Stimulated activated CD4-positive, alpha-beta T cell treated with anti-CD3 and anti-CD28 coated beads, TNF-alpha, amount 100 ng/mL, for 48 hours (primary cell): ENCODE results near the gene STK38.

Experiments
- DNase-seq, 3 donors: peaks; one replicate each; pipeline ENCODE4 v3.0.0-alpha.2; 2020; ENCODE audit warnings: low read depth in 3 of 3

STK38 gene

DNA sequence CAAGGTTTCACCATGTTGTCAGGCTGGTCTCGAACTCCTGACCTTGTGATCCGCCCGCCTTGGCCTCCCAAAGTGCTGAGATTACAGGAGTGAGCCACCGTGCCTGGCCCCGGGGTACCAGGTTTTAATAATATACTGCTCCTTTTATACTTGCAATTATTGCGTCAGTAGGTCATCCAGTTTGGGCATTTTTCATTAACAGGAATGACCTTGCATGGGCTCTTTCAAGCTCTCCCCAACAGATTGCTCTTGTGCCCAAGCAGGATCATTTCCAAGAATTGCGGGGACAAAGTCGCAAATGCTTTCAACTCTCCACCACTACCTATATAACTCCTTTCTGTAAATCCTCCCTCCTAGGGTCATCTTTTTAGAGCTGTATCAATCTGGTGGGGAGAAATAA is 23.8 kb downstream of the STK38 start:
- DNase-seq = no peak

DNA sequence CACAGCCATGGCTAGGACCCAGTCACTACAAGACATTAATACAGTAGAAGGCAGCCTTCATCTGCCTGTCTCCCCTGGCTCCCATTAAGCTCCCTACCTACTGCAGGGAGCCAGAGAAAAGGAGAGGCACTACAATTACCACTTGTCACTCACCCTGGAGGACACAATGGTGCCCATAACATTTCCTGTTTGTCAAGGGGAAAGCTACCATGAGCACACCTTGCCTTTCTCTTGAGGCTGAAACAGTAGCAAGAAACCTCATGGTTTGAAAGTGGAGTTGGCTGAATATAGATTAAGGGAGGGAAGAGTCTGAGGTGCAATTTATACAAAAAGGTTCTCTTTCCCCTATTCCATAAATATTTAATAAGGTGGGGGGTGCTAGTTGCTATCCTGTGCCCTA is 27.9 kb downstream of the STK38 start:
- DNase-seq = no peak

DNA sequence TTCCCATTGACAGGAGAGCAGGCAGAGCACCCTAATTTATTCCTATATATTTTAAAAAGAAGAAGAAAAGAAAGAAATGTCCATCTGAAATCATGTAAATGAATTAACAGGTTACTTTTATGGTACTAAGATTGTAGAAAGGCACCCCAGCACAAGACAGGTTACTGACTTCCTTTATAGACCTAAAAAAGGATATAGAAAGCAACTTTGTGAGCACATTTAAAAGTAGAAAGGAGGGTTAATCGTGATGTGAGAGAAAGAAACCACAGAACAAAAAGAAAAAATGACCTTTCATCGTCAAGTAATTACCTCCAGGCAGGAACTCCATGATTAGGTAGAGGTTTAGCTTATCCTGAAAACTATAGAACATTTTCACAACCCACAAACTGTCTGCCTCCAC is 29.9 kb downstream of the STK38 start:
- DNase-seq = no peak

DNA sequence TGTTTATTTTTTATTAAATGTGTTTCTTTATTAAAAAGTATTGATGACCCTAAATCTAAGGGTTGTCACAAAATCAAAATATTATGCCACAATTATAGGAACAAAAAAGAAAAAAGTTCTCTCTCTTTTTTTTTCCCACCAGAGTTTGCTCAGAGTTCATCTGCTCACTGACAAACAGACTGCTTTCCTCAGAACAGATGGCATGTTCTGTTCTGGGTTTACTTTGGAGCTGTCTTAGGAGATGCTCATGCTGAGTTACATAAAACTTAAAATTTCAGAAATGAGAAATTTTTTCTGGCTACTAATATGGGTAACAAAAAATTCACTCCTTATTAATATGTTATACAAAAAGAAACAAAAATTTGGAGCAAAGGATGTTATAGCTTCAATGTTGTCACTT is 30.3 kb downstream of the STK38 start:
- DNase-seq = no peak

DNA sequence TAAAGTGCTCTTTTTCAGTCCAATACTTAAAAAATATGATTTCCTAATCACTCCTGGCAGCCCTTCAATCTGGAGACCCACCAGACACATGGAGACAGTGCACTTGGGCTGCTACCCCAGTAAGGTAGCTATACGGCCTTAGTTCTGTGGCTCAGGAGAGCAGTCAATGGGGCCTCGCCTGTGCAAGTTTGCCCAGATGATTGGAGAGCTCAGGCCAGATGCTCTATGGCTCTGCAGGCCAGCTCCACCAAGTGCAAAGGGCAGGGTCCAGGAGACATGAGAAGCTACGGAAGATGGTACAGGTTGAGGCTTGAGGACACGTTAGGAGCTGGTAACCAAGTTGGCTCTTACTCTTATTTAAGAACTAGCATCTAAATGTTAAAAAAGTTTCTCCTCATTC is 30.7 kb downstream of the STK38 start:
- no peak for DNase-seq

DNA sequence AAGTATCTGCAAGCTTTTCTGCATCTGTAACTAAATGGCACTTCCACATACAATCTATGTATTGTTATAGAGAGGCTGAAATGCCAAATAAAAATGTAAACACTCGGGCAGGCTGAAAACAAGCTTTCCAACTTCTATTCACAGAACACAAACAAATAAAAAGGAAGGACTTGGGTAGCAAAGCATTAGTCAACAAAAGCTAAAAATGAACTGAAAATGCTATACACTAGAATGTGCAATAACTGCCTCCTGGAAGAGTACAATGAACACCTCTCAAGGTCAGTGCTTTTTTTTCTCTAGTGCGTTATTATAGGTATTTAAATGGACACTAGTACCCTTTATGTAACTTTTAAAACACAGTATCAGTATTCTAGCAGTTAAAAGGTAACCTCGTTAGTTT is 31.4 kb downstream of the STK38 start:
- DNase-seq = no peak

DNA sequence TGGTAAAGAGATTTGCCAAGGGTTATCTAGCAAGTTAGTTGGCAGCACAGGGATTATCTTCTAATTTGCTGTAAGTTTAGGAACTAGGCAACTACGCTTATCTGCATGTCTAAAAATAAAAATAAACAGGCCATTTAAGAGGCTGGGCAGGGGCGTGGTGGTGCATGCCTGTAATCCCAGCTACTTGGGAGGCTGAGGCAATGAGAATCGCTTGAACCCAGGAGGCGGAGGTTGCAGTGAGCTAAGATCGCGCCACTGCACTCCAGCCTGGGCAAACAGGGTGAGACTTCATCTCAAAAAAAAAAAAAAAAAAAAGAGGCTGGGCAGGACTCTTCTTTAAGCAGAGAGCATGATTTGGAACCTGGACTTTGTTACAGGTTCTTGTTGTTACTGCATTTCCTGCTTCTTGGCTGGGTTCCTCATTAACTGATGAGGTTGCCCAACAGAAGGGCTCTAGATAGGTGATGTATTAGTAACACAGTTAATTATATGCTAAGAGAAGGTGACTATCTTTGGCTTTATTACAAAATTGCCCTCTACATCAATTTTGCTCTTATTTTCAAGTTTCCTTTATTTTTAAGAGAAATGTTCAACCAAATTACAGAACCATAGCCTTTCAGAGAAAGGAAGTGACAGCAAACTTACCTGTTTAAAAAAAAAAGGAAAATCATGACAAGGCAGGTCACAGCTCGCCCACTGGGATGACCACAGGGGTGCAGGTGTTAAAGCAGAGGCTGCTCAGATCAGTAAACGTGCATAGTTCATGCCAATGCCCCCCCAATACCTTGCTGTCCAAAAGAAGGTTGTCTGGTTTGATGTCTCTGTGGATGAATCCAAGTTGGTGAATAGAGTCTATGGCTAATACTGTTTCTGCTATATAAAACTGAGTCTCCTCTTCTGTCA is 32.5 kb downstream of the STK38 start:
- DNase-seq = no peak

DNA sequence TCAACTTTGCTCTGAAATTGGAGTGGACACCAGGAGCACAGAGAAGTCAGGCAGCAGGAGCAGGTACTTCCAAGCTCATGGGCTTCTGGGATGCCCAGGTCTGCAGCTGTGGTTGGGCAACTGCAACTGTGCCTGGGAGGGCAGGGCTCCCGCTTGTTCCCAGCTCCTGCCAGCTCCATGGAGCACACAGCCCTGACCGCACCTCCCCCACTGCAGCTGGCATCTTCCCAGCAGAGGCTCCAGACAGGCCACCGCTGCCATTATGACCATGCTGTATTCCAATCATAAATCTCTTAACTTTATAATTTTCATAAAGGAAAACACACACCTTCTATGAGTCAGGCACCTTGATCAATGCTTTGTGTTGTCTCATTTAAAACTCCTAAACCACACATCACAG is 36.9 kb downstream of the STK38 start:
- no peak for DNase-seq

DNA sequence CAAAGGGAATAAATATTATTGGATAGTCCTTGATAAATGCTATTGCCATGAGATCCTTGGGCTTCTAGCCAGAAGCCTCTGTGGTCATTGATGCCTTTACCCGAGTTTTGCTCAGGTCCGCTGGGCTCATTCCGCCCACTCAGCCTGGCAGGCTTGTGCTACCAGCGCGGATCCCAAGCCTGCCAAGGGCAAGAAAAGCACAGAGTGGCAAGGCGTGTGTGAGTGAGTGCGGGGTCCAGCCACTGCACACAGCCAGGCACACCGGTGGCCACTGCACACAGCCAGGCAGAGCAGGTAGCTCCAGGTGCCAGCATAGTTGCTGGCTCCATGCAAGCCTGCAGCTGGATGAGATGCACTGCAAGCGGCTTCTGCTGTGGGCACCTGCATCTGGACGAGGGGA is 38.7 kb downstream of the STK38 start:
- DNase-seq = no peak

DNA sequence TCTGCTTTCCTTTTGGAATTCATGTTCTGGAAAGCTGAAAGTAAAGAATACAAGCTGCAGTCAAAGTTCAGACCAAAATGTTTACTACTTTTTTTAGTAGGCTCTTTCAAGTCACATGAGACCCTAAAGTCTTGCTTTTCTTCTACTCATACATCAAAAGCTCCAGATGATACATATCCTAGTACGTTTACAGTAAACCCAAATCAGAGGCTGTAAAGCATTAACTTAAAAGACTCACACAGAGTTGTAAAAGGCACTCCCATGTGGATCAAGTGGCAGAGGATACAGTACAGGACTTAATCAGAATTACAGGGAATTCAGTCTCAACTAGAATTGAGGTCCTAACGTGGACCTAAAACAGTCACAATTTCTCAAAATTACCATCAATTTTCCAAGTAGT is 40.7 kb downstream of the STK38 start:
- DNase-seq = no peak

DNA sequence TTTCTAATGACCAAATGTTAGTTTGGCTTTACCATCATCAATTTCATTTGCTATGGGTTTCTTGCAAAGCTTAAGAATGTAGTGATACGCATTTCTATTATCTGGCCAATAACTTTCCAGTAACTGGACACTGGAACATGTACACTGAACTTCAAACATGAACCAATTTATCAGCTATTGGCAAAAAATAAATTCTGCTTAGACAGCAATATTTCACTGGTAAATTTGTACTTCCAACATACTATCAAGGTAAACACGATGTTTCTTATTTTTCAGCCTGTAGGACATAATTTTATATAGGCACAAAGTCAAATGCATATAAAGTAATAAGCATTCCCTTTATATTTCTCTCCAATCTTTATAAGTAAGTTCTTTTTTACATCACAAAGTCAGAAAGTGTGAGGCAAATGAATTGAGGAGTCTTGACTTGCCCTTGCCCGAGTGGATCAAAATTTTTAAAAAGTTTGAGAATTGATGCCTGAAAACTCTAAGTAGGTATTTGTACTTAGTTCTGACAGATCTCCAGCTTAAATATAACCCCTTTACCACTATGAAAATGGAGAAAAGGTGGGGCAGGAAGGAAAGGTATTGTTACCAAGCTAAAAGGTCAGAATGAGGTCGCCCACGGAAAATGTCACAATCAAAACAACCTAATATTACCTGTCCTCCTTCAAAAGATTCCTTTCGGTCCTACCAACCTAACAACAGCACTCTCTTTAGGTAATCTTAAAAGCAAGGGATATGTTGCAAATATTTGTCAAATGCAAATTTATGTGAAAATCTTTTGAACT is 41.3 kb downstream of the STK38 start:
- no peak for DNase-seq

DNA sequence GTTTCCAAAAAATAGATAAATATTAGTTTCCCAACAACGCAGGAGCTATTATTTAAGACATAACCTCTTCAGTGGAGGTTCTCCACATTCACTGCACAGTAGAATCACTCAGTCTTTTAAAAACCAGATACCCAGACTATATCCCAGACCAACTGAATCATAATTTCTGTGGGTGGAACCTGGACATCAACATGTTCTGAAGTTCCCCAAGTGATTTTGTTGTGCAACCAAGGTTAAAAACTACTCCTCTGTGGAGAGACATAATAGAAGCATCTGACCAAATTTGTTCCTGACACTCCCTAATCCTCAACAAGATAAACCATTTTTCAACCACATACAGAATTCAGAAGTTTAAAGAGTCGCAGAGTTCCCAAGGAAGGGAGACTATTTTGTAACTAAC is 42.3 kb downstream of the STK38 start:
- no peak for DNase-seq

DNA sequence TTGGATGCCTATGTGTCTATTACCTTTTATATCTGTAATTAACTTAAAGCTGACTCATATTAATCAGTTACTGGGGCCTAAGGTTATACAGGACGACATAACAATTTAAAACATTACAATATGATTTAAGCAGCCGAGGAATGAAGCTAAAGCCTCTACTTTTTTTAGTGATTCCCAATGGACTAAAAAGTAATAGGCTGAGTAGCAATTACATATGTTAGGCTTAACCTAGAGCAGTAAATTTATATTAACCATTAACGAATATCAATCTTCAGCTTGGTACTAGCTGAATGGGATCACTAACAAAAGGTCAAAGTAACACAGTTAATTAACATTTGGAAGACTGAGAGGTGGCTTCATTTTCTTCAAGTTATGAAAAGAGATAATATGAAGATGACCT is 43.1 kb downstream of the STK38 start:
- no peak for DNase-seq

DNA sequence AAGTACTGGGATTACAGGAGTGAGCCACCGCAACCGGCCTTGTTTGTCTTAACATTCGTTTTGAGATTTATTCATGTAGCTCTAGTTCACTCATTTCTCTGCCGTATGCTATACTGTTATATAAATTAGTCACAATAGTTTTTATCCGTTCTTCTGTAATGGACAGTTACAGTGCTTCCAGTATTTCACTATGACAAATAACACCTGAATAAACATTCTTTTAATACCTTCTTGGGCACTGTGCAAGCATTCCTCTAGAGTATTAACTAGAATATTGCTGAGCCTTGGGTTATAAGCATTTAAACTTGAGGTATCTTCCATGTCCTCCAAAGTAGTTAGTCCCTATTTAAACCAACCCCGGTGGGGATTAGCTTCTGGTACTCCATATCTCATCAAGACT is 45.6 kb downstream of the STK38 start:
- no peak for DNase-seq

DNA sequence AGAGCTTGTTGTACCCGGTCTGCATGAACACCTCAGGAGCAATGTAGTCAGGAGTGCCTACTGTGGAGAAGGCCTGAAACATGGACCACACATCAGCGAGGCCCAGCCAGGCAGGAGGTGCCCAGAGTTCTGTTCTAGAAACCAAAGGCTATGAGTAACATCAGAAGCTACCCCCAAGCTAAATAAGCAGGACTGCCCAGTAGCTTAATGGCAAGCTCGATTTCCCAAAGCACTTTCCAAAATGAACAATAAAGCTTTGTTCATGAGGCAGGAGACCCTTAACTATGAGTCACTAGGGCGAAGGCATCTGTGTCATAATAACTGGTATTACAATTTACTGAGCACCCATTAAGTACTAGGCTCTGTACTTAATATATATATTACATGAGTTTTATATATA is 47.4 kb downstream of the STK38 start:
- no peak for DNase-seq

DNA sequence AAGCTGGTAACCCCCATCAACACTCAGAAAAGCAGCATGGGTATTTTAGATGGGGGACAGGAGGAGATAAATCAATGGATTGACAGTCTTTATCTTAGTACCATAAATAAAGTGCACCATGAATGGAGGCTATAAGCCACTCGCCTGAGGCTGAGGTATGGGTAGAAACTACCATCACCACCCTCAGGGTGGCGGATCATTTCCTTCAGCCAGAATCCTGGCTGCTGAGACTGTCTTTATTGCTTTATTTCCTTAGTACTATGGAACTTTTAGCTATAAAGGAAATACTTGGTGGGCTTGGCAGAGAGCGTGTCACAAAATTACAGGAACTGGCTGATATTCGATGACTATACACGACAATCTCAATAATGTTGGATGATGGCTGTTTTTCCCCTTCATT is 52.2 kb downstream of the STK38 start:
- DNase-seq = no peak

DNA sequence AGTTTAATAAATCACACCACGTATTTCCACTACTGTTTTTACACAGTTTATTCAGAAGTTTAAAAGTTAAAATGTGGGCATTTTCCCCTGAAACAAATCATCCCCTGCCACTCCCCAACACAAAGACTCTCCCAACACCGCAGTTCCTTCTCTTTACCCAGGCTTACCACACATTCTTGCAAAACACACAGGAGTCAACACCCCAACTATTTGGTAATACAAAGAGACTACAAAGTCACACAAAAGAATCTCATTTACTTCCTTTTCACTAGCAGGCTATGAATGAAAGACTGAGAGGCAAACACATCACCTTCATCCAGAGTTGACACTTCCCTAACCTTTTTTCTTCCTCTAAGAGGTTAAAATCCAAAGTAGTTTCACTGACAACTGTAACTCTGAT is 53.4 kb downstream of the STK38 start:
- no peak for DNase-seq

DNA sequence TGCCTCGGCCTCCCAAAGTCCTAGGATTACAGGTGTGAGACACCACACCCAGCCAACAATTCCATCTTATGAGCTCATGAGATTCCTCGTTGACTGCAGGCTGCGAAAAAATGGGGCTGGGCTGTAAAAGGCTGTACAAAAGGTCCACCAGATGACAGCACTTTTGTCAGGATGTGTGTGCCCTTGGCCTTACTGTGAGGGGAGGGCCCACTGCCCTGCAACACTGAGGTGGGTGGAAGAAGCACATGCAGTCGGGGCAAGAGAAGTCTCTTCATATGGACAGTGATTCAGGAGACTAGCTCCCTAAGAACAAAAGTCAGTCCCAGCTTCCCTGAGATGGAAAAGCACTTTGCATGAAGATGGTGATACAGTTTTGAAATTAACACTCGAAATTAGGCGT is 54.0 kb downstream of the STK38 start:
- DNase-seq = no peak

DNA sequence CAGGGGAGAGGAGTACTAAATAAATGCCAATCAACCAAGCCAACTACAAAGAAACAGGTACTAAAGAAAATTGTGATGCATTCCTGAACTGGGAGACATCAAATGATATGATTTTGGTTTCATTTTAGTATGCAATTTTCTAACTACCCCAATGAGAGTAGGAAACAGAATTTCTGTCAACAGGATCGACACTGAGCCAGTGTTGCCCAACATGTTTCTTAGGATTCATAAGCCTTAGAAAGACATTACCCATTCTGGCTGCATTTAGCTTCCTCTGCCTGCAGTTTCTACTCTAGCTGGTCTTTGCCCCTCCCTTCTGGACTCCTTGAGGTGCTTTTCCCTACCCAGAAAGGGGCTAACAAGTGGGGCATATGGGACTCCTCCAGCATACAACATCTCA is 54.7 kb downstream of the STK38 start:
- DNase-seq = no peak

DNA sequence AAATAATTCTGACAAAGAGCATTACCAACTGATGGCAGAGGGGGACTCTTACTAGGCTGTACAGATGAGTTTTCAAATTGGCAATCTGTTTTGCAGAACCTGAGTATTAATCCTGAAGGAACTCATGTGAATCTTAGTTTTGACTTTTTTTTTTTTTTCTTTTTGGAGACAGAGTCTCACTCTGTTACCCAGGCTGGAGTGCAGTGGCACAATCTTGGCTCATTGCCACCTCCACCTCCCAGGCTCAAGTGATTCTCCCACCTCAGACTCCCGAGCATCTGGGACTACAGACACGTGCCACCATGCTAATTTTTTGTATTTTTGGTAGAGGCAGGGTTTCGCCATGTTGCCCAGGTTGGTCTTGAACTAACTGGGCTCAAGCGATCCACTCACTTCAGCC is 55.2 kb downstream of the STK38 start:
- DNase-seq = no peak

DNA sequence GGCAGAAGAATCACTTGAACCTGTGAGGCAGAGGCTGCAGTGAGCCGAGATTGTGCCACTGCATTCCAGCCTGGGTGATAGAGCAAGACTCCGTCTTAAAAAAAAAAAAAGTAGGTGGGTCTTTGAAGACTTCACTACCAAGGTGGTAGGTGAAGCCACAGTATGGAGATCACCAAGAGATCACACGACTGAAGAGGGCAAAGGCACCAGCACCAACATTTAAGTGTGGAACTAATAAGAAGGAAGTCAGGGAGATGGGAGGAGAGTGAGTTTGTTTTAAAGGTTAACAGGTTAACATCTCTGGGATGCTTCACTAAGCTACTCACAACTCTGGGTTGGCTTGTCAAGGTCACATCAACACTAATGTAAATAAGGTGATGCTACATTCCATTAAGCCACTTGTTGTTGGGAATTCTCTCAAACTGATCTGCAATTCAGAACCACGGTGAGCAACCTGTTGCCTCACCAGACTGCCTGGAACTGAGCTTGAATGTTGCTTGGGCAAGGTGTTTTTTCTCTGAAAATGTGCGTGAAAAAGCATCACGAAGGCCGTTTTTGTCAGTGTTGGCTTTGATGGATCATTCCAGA is 55.8 kb downstream of the STK38 start:
- no peak for DNase-seq

DNA sequence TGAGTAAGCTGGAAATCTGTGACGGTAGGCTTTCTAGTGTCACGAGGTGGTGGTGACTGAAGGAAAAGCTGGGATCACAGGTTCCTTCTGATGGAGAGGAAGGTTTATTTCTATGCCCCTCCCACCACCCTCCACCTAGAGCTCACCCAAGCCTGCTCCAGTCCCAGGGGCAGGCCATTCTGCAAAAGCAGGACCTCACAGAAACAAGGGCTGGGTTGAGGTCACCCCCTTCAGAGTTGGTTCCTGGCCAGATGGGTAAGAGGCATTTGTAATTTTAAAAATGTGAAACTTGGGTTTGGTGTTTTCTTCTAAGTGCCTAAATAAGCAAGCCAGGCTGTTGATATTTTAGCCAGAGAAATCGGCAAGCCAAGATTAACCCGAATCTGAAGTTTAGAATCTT is 57.9 kb downstream of the STK38 start:
- no peak for DNase-seq

DNA sequence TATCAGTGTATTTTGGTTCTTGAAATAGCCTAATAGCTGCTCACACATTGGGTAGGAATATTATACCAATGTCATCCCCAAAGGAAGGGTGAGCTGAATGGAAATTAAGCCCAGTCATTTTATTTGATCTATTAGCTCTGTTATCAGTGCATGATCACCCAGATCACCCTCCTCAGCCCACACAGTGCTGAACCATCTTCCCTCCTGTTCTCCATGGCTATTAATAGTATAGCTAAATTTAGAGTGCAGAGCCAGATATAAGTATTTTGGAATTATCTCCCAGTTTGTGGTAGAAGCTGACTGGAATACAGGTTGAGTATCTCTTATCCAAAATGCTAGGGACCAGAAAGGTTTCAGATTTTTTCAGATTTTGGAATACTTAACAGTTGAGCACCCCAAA is 59.1 kb downstream of the STK38 start:
- no peak for DNase-seq
